NOMO-1 treated with DMSO at 0.1 percent for 48 hours (cell line): Measurements from ENCODE around the gene IL21R.
"Not testable (repeated sequence)": the region's sequence is repeated elsewhere in the genome, so short reads cannot be mapped to it uniquely, and the experiment has no call there.

Source experiments
- DNase-seq: peaks from one replicate; lab custom pipeline; 2025; ENCODE audit not compliant: unreplicated experiment; lab: John Stamatoyannopoulos, UW

Gene IL21R

DNA sequence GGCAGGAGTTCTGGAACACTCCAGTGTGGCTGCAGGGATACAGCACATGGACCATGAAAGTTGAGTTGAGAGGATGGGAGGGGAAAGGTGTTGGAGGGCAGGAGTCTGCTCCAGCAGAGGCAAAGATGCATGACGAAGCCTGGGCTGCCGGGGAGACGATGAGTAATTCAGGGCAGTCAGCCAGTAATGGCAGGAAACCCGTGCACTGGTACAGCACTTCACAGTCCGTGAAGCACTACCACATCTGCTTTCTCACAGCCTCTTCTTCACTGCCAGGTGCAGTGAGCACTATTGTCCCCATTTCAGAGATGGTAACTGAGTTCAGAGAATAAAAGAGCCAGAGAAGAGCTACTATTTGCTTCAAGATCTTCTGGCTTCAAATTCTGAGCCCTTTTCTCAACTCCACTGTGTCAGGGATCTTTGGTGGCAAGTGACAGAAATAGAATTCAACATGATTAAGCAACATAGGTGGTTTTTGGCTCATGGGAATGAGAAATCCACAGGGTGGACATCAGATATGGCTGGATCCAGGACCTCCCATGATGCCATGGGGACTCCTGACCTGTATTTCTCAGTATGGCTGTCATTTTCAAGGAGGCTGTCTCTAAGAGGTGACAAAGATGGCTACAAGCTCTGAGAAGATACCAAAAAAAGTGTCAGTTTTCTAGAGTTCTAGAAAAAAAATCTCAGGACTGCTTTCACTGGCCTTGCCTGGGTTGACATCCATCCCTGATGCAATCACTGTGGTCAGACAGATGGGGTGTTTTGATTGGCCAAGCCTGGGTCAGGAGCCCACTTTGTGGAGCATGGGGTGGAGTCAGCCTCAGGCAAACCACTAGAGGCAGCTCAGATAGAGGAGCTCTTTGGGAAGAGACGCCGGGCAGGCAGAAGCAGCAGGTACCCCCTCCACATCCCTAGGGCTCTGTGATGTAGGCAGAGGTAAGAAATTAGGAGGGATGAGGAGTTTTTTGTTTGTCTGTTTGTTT, 24.7 kb downstream of the IL21R start:
- peak; percentile 89 for DNase-seq

DNA sequence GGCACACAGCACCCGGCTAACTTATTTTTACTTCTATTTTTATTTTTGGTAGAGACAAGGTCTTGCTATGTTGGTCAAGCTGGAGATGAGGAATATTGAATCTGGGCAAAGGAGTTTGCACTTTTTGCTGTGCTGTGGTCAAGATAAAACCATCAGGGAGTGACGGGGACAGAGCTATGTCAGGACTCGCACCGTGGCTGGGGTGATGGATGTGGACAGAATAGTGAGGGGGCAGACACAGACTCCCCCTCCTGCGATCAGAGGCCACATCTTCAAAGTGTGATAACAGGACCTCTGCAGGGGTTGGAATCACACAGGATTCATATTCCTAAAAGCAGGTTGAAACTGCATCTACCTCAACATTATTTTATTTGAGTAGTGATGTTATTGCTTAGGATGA, 25.6 kb downstream of the IL21R start:
- DNase-seq: no peak

DNA sequence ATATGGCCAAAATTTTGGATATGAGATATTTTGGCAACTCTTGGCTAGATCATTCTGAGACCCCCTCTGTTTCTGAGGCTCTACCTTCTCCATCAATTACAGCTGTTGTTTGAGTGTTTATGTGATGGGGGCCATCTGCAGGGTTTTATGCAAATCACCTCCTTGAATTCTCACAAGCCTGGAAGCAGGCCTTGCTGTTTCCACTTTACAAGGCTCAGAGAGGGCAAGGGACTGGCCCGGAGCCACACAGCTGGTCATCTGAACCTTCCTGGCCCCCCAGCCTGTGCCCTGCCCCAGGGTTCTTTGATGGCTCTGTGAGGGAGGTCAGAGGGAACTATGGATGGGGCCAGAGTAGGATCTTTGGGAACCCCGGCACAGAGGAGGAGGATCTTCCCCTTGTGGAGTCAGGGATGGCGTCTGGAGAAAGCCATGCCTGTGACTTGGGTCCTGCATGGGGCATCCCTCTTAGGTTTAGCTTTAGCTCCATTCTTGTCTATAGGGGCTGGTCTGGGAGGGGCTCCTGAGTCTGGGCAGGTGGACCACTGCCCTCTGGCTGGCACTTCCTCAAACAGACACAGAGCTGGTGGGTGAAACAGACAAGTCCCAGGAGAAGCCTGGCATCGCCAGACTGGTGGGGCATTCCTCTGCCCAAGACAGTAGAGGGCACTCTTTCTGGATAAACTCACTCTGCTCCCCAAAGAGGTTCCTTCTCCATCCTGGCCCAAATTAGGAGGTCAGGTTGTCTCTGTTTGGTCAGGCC, 26.2 kb downstream of the IL21R start:
- DNase-seq: no peak

DNA sequence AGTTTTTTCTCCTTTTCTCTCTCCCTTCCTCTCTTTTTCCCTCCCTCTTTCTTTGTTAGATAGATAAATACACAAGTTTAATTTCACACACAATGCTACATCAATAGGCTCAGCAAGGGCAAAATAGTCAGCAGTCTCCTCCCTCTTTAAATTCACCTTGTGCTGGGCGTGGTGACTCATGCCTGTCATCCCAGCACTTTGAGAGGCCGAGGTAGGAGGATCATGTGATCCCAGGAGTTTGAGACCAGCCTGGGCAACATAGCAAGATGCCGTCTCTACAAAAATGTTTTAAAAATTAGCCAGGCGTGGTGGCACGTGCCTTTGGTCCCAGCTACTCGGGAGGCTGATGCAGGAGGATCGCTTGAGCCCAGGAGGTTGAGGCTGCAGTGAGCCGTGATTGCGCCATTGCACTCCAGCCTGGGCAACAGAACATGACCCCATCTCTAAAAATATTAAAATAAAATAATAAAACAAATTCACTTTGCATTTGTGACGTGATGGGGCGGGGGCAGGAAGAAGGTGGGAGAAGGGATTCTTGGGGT, 27.4 kb downstream of the IL21R start:
- no peak for DNase-seq

DNA sequence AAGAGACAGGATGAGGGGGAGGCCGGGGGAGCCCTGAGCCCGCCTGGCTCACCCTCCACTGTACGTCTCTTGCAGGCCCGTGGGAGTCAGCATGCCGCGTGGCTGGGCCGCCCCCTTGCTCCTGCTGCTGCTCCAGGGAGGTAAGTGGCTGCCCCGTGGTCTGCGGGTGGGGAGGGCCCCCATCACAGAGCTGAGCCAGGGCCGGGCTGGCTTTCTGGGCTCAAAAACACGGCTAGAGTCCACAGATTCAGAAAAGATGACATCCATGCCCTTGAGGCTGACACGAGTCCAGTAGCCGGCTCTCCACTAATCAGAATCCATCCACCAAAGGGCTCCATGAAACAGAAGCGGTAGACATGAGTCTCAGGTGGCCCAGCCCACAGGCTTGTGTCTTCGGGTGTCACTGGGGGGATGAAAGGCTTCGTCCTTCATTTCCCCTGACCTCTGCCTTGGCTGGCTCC, 28.0 kb downstream of the IL21R start:
- no peak for DNase-seq

DNA sequence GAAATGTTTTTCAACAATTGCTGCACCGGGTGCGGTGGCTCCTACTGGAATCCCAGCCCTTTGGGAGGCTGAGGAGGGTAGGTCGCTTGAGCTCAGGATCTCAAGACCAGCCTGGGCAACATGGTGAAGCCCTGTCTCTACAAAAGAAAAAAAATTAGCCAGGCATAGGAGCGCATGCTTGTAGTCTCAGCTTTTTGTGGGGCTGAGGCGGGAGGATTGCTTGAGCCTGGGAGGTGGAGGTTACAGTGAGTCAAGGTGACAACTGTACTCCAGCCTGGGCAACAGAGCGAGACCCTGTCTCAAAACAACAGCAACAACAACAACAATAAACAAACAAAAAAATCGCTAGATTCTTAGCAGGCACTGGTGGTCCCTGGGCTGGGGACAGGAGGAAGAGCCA, 28.5 kb downstream of the IL21R start:
- no peak for DNase-seq

DNA sequence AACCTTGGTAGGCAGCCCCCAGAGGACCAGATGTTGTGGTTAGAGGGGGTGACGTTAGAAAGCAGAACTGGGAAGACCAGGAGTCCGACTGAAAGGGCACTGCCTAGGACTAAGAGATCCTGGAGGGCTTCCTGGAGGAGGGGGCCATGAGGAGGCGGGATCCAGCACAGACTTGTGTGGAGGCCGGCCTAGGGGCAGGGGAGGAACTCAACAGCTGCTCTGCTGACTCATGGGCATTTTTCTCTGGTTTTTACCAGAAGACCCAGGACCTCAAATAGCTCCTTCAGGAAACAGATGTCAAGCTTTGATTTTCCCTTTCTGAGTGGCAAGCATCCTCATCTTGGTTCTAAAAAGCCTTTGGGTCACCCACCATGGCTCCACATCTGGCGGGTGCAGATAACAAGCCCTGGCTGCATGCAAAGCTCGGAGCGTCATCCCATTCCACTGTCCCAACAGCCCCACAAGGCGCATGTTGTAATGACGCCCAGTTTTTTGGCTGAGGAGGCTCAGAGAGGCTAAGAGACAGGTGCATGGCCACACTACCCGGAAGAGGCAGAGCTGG, 29.0 kb downstream of the IL21R start:
- DNase-seq: no peak

DNA sequence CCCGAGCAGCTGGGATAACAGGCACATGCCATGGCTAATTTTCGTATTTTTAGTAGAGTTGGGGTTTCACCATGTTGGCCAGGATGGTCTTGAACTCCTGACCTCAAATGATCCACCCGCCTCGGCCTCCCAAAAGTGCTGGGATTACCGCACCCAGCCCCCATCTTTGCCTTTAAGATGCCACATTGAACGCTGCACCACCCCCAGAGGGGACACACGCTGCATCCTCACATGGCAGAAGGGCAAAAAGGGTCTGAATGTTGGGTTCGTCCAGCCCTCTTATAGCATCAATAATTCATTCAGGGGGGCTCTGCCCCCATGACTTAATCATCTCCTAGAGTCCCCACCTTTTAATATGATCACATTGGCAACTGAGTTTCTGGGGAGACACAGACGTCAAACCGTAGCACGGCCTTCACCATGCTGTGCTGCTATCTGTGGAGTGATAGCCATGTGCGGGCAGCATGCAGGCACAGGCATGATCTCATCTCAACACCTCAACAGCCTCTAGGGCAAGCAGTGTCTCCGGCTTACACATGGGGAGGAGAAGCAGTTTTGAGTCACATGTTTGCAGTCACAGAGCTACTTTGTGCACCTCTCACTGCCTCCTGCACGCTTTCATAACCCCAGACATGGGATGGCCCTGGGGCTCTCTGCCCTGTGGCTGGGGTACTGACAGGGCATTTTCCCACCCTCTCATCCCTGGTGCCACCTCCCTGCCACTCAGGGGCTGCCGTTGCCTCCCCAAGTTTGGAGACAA, 30.0 kb downstream of the IL21R start:
- DNase-seq: no peak

DNA sequence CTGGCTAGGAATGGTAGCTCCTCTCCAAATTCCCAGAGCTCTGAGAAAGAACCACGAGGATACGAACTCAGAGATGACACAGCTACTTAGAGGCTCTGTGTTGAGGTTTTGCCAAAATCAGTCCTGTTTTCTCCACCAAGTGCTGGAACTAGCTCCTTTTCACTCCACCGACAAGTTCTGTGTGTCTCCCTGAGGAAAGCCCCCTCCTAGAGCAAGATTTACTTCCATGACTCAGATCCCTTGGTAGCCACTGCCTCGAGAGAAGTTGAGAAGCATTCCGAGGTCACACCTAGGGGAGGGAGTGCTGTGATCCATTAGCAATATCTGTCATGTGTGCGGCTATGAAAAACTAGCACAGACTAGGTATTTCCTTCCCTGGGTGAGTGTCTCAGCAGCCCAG, 30.6 kb downstream of the IL21R start:
- no peak for DNase-seq

DNA sequence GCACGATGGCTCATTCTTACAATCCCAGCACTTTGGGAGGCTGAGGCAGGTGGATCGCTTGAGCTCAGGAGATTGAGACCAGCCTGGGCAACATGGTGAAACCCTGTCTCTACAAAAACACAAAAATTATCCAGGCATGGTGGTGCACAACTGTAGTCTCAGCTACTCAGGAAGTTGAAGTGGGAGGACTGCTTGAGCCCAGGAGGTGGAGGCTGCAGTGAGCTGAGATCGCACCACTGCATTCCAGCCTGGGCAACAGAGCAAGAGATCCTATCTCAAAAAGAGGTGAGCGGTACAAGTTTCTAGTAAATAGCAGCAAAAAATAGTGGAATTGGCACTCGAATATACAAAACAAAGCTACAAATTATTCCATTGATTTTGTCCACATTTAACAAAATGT, 31.2 kb downstream of the IL21R start:
- DNase-seq: not testable (repeated sequence)

DNA sequence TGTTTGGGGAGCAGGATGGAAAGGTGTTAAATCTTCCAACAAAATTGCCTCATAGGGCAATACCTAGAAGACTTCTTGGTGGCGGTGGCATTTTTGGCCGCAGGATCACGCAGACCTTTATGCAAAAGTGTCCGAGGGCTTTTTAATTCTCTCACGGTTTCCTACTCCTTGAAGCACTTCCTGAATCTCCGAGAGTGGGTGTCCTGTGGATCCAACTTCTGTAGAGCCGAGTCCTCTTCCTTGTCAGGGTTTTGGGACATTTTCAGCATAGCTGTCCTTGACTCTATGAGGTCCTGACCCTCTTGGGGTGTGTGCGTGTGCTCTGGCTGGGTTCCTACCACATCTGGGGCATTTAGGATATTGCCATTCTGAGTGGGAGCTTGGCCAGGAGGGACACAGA, 31.7 kb downstream of the IL21R start:
- DNase-seq: no peak

DNA sequence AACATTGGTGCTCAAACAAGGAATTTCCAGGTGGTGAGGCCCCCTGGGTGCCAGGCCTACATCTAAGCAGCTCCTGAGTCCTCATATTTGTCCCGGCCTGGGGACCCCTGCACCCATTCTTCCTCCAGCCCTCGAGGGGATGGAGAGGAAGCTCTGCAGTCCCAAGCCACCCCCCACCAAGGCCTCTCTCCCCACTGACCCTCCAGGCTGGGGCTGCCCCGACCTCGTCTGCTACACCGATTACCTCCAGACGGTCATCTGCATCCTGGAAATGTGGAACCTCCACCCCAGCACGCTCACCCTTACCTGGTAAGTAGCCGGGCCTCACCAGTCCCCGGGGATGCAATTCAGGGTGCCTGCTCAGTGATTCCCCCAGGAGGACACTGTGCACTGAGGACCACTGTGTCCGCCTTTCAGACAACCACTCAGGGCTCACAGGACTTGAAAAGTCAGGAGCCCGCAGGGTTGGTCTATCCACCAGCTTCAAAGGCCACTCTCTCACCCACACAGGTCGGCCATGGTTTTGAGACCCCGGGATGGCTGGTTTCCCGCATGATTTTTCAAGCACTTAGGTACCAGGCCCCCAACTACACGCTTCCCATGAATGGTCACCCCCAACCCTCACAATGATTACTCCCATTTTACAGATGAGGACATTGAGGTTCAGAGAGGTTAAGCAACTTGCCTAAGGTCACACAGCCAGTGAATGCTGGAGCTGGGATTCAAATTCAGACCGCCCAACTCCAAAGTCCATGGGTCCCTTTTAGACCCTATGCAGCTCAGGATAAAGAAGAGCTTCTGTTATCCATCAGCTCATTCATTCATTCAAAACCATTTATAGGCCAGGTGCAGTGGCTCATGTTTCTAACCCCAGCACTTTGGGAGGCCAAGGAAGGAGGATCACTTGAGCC, 32.4 kb downstream of the IL21R start:
- DNase-seq: no peak

DNA sequence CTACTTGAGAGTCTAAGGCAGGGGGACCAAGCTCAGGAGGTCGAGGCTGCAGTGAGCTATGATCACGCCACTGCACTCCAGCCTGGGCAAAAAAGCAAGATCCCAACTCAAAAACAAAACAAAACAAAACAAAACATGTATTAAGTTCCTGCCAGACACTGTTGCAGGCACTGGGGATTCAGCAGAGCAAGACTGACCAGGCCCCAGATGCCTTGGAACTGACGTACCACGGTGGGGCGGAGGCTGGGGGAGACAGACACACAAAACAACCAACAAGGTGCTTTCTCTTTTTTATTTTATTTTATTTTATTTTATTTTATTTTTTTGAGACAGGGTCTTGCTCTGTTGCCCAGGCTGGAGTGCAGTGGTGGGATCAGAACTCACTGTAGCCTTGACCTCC, 33.2 kb downstream of the IL21R start:
- not testable (repeated sequence) for DNase-seq

DNA sequence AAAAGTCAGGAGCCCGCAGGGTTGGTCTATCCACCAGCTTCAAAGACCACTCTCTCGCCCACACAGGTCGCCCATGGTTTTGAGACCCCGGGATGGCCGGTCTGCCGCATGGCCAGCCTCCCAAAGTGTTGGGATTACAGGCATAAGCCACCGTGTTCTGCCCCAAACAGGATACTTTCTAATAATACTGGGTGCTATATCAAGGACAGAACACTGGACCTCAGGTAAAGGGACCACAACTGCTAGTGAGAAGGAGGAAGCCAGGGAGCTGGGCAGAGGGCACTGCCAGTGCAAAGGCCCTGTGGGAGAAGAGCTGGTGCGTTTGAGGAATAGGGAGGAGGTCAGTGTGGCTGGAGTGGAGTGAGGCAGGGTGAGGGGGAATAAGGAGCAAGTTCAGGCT, 34.1 kb downstream of the IL21R start:
- no peak for DNase-seq

DNA sequence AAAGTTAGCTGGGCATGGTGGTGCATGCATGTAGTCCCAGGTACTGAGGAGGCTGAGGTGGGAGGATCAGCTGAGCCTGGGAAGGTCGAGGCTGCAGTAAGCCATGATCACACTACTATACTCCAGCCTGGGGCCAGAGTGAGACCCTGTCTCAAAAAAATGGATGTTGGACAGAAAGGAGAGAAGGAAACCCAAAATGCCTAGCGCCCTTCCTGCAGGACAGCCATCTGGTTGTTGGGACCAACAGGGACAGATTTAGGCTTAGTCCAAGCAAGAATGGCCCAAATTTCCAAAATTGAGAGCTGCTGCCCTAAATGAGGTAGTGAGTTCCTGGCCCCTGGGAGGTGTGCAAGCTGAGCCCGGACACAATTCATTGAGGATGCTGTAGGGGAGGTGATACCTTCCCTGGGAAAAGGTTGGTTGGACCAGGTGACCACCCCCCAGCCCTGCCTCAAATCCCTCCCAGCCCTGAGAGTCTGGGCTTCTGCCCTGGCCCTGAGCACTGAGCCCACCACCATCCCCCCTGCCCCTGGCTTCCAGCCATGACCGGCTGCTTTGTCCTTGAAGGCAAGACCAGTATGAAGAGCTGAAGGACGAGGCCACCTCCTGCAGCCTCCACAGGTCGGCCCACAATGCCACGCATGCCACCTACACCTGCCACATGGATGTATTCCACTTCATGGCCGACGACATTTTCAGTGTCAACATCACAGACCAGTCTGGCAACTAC, 35.1 kb downstream of the IL21R start:
- DNase-seq: no peak

DNA sequence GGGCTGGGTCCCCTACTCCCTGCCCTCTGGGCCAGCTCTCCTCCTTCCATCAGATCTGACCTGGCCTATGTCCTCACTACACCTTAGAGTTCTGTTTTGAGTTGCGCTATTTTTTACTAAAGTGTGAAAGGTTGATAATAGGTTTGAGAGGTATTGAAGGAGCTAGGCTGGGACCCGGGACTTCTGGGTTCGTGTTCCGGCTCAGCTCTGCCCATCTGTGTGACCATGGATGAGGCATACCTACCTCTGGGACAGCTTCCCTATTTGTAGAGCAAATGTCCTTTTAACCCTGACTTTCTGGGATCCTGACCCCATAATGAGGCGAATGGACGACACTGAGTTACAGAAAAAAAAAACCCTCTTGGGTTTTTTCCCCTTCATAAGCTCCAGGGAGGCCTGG, 36.0 kb downstream of the IL21R start:
- DNase-seq: no peak

DNA sequence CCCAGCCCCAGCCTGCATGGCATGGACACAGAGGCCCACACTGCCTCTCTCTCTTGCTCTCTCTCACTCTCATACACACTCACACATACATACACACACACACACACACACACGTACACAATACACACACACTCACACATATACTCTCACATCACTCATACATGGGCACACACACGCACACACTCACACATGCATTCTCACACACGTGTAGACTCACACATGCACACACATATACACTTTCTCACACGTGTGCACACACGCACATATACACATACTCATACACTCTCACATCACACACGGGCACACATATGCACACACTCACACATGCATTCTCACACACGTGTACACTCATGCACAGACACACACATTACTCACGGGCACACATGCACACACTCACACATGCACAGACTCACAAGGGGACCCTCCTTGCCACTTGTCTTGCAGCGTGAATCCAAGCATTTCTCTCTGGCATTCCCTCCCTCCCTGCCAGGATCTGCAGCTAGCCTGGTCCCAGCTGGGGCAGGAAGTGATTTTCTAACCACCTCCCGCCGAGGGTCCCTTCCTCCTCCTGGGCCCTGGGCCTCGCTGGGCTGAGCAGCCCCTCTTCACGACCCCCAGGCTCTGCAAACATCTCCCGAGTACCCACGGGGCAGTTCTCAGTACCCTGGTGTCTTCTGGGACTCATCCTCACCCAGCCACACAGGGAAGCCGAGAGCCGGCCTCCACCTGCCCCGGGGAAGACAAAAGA, 37.5 kb downstream of the IL21R start:
- no peak for DNase-seq

DNA sequence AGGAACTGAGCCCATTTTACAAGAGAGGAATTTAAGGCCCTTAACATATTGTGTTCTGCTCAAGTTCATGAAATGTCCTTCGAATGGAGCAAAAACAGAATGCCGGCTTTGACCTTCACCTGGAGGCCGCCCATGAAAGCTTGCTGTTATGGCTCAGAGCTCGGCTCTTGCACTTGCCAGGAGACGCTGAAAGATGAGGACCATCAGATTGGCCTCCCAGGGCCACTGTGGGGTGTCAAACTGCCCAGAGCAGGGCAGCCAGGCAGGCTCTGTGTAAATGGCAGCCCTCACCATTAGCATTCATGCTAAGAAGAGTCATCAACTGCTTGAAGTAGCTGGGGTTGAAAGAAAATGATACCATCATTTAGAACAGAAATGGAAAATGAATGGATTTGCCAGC, 39.3 kb downstream of the IL21R start:
- no peak for DNase-seq
